Lung (tissue), 12 donors: Measurements from ENCODE around the gene ATP6V0A4. TPM values are rescaled to one million over a fixed set of nuclear protein-coding genes. Genes with fewer than 3 reads are reported as not detected.

Source experiments
- ATAC-seq: fragments of 200-7000 bp; cut with Tn5 transposase; one replicate; pipeline ENCODE4 v1.9.1; 2020; ENCODE audit warnings: moderate number of reproducible peaks; ENCODE audit not compliant: insufficient read depth, low FRiP score
- DNase-seq, 3 donors: peaks; one replicate each; pipeline ENCODE4 v3.0.0-alpha.2; 2013 to 2017
- H3K27ac ChIP-seq, 2 donors: one replicate each; pipeline ENCODE4 v1.5.1; 2013; ENCODE audit warnings: mild to moderate bottlenecking in 2 of 2, moderate library complexity in 2 of 2, control low read depth in 1 of 2, inconsistent platforms in 1 of 2, low read depth in 1 of 2, low read length in 1 of 2
- H3K27me3 ChIP-seq, 3 donors: one replicate each; pipeline ENCODE4 v1.5.1; 2013; ENCODE audit warnings: low read length in 2 of 3; ENCODE audit not compliant: control insufficient read depth in 3 of 3, insufficient read depth in 3 of 3
- H3K36me3 ChIP-seq, 4 donors: one replicate each; pipeline ENCODE4 v1.5.1; 2013; ENCODE audit warnings: low read length in 4 of 4, mild to moderate bottlenecking in 1 of 4, moderate library complexity in 1 of 4; ENCODE audit not compliant: control insufficient read depth in 4 of 4, insufficient read depth in 4 of 4
- H3K4me1 ChIP-seq, 5 donors: one replicate each; pipeline ENCODE4 v1.5.1; 2013; ENCODE audit warnings: low read length in 5 of 5, mild to moderate bottlenecking in 2 of 5, moderate library complexity in 1 of 5; ENCODE audit not compliant: control insufficient read depth in 5 of 5, insufficient read depth in 5 of 5
- H3K4me3 ChIP-seq: one replicate; pipeline ENCODE4 v1.5.1; 2013; ENCODE audit warnings: mild to moderate bottlenecking, control low read depth, moderate library complexity
- H3K9ac ChIP-seq, 2 donors: one replicate each; pipeline ENCODE4 v1.5.1; 2013; ENCODE audit warnings: low read length in 2 of 2, control low read depth in 1 of 2; ENCODE audit not compliant: insufficient read depth in 1 of 2
- H3K9me3 ChIP-seq, 4 donors: one replicate each; pipeline ENCODE4 v1.5.1; 2013; ENCODE audit warnings: low read length in 3 of 4, mild to moderate bottlenecking in 1 of 4, moderate library complexity in 1 of 4; ENCODE audit not compliant: control insufficient read depth in 4 of 4, insufficient read depth in 3 of 4
- WGBS, 2 donors: extraction: QIAGEN DNeasy Blood & Tissue Kit; methylation state at CpG; one replicate each; pipeline ENCODE4 v1.1.7; 2013; 5-methylcytosine and 5-hydroxymethylcytosine counted together
- polyA plus RNA-seq, 2 donors: library from polyadenylated mRNA; stranded (reverse); fragments of 200-250 nt; gene quantifications; one replicate each; pipeline ENCODE4 v1.2.1, GENCODE V29; 2013
- total RNA-seq, 2 donors: library from RNA; depleted of rRNA in 1 of 2; stranded (reverse); fragments of >200 nt in 1 of 2; gene quantifications; one replicate each; pipeline ENCODE4 v1.2.1, GENCODE V29; 2014 to 2021
- TF ChIP-seq, protein P1 (sequence below): IDR thresholded peaks from 2 replicates; pipeline ENCODE4 v1.5.1; 2012; ENCODE audit warnings: mild to moderate bottlenecking; ENCODE audit errors: control extremely low read depth, extremely low read depth
- donor health status: control.
- donor health status: control.
- donor health status: Bipolar disorder and iron deficiency.
- donor health status: healthy.
- donor health status: DM: yes; HTN: yes; CAD: no.

The ATP6V0A4 gene
- total and polyA plus RNA-seq, 4 donors, result 0.22 to 1.6 (median 1.2) TPM

DNA sequence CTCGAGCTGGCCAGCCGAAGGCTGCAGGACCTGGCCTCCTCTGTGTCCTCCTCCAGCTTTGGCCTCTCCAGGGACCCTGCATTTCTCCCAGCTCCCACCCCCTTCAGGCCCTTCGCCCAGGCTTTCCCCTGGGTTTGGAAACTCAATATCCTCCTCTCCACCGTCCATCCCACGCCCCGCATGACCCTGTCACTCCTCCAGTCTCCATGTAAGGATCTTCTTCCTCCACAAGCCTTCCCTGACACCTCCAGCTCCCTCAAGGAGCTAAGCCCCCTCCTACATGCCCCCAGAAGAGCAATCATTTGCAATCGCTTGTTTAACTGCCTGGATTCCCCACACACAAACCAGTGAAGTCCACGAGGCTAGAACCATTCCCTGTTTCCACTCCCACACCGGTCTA, 24.8 kb downstream of the ATP6V0A4 start:
- Histone ChIP-seq H3K4me1 (peaks cover 0 to 6% (median 0%) of the 10 kb centered on the region in 5 donors), H3K9me3 (no peaks in the 10 kb centered on the region), H3K27ac (no peak overlapping the region), H3K36me3 (no peaks in the 10 kb centered on the region), H3K27me3 (no peaks in the 10 kb centered on the region), H3K4me3 (no peak overlapping the region), H3K9ac (no peak overlapping the region)
- WGBS, 2 donors, result 88 to 91% methylated on average over 9 of the region's 9 CpGs
- DNase-seq (no peak), ATAC-seq (no peak)
- TF ChIP-seq, protein P1, sequence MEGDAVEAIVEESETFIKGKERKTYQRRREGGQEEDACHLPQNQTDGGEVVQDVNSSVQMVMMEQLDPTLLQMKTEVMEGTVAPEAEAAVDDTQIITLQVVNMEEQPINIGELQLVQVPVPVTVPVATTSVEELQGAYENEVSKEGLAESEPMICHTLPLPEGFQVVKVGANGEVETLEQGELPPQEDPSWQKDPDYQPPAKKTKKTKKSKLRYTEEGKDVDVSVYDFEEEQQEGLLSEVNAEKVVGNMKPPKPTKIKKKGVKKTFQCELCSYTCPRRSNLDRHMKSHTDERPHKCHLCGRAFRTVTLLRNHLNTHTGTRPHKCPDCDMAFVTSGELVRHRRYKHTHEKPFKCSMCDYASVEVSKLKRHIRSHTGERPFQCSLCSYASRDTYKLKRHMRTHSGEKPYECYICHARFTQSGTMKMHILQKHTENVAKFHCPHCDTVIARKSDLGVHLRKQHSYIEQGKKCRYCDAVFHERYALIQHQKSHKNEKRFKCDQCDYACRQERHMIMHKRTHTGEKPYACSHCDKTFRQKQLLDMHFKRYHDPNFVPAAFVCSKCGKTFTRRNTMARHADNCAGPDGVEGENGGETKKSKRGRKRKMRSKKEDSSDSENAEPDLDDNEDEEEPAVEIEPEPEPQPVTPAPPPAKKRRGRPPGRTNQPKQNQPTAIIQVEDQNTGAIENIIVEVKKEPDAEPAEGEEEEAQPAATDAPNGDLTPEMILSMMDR, result no peak

DNA sequence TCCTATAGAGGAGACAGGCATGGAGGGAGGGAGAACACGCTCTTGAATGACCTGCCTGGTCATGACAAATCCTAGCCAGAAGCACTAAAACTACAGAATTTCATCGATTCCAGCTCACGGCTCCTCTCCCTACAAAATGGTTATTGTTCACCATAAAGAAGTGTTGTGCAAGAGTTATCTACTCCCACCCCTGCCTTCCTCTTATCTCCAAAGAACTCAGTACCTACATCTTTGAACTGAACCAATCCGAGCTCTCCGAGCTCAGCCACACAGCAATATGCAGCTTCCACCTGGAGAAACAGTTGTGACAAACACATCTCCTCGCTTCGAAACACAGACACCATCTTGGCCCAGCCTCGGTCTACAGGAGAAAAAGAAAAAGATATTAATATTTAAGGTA, 27.1 kb downstream of the ATP6V0A4 start:
- TF ChIP-seq, protein P1, result no peak
- 93 to 95% methylated on average over 8 of the region's 8 CpGs for WGBS, 2 donors
- Histone ChIP-seq H3K4me1 (no peaks in the 10 kb centered on the region), H3K4me3 (no peak overlapping the region), H3K9ac (no peak overlapping the region), H3K36me3 (no peaks in the 10 kb centered on the region), H3K27ac (no peak overlapping the region), H3K27me3 (no peaks in the 10 kb centered on the region), H3K9me3 (no peaks in the 10 kb centered on the region)
- no peak for DNase-seq
- no peak for ATAC-seq

DNA sequence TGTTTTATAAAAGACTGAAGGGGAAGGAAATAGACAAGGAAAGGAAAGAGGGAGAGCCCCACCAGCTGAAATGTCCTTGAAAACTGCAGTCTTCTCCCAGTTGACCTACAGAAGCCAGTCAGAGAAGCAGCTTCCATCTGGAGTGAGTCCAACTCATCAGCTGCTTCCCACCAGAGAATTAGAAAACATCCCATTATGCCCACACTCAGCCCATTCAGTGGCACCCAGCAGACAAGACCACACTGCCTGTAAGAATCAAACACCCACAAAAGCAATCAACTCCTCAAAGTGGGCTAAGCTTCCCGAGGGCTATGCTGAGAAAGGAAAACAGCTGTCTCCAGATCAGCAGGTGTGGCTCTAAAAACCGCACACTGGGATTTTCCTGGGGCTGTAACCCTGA, 29.8 kb downstream of the ATP6V0A4 start:
- Histone ChIP-seq H3K36me3 (no peaks in the 10 kb centered on the region), H3K27ac (no peak overlapping the region), H3K9me3 (no peaks in the 10 kb centered on the region), H3K27me3 (no peaks in the 10 kb centered on the region), H3K9ac (no peak overlapping the region), H3K4me1 (no peaks in the 10 kb centered on the region), H3K4me3 (no peak overlapping the region)
- ATAC-seq, result no peak
- TF ChIP-seq, protein P1, result no peak
- DNase-seq, result no peak
- 25 to 70% methylated on average over 2 of the region's 2 CpGs for WGBS, 2 donors

DNA sequence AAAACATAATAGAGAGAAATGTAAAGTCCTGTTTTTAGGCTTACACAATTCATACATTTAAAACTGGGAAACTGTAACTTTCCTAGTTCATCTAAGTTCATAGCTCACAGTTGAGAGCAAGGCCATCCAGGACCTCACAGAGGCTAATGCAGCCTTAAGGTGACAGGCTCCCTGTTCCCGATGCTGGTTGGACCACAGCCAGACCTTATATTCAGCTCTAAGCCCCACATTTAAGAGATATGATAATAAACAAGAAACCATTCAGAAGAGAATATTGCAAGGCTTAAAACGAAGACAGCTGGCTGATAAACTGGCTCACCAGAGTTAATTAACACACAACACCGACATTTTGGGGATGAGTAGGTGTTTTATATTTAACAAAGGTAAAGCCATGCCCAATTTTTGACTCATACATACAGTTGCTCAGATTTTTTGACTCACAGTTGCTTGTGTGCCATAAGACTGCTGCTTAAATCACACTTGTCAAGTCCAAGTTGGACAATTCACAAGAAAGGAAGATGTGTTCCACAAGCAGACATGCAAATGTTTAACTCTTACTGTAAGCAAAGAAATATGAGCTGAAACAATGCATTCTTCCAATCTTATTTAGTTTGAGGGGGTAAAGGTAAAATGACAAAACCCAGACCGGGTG, 41.3 kb downstream of the ATP6V0A4 start:
- no peaks in the 10 kb centered on the region for H3K27me3 ChIP-seq
- H3K9me3 ChIP-seq, result peaks cover 0 to 3% (median 0%) of the 10 kb centered on the region in 4 donors
- peaks cover 0 to 19% (median 4%) of the 10 kb centered on the region in 5 donors for H3K4me1 ChIP-seq
- H3K9ac ChIP-seq, result no peak overlapping the region
- no peak for DNase-seq
- no peak overlapping the region for H3K4me3 ChIP-seq
- no peaks in the 10 kb centered on the region for H3K36me3 ChIP-seq
- TF ChIP-seq, protein P1, result no peak
- WGBS, 2 donors, result 67 to 82% methylated on average over 4 of the region's 4 CpGs
- no peak for ATAC-seq
- no peak overlapping the region for H3K27ac ChIP-seq
